Hepatocyte (in vitro differentiated cells): ENCODE results near the gene NR2F1-AS1.

Experiments
- CTCF ChIP-seq: fragments of 200-600 bp; sonication (generic); IDR thresholded peaks from 2 replicates; pipeline ENCODE4 v1.5.1; 2016; ENCODE audit warnings: antibody characterized with exemption, mild to moderate bottlenecking; ENCODE audit not compliant: poor library complexity
- EZH2 ChIP-seq: fragments of 200-600 bp; sonication (generic); IDR thresholded peaks from 2 replicates; pipeline ENCODE4 v1.6.1; 2016; ENCODE audit warnings: antibody characterized with exemption, mild to moderate bottlenecking, borderline replicate concordance

- TF ChIP-seq CTCF (no peak), EZH2 (no peak)
These were observed 23.9 kb upstream of the NR2F1-AS1 start for GRCh38 chr5:93604644-93605515.
